Panc1 (cell line): ENCODE results near the gene HCFC1.

Experiments
- CTCF ChIP-seq: fragments of 450-650 bp; IDR thresholded peaks from 2 replicates; pipeline ENCODE4 v1.5.1; 2017; ENCODE audit warnings: mild to moderate bottlenecking
- POLR2AphosphoS5 ChIP-seq: IDR thresholded peaks from 2 replicates; pipeline ENCODE4 v1.6.1; 2012; ENCODE audit warnings: mild to moderate bottlenecking, low read depth, low read length, moderate library complexity
- REST ChIP-seq, 2 experiments: IDR thresholded peaks; 2 replicates each; pipeline ENCODE4 v1.6.1; 2011 to 2012; ENCODE audit warnings: low read depth in 2 of 2, control low read depth in 1 of 2, low read length in 1 of 2, mild to moderate bottlenecking in 1 of 2, moderate library complexity in 1 of 2; ENCODE audit not compliant: insufficient read depth in 1 of 2
- SIN3A ChIP-seq: IDR thresholded peaks from 2 replicates; pipeline ENCODE4 v1.6.1; 2012; ENCODE audit warnings: low read depth, mild to moderate bottlenecking, low read length, moderate library complexity, borderline replicate concordance; ENCODE audit not compliant: insufficient read depth
- TCF7L2 ChIP-seq: IDR thresholded peaks from 2 replicates; pipeline ENCODE4 v1.6.1; 2011; ENCODE audit warnings: mild to moderate bottlenecking, low read depth, low read length, inconsistent platforms

- TF ChIP-seq CTCF (no peak), REST (IDR thresholded peaks at IDR 0.05; ENCODE audit: insufficient read depth in 1 of 2, low read depth in 2 of 2, low read length in 1 of 2) (no peak), POLR2AphosphoS5 (no peak), SIN3A (no peak), TCF7L2 (no peak)
These were observed 30.6 kb upstream of the HCFC1 start for GRCh38 chrX:154002215-154002719.
